H9 (cell line): ENCODE measurements around the gene PDE4C. TPM values are rescaled to one million over a fixed set of nuclear protein-coding genes. Genes with fewer than 3 reads are reported as not detected.

Source experiments
- DNase-seq: peaks from one replicate; pipeline ENCODE4 v3.0.0-alpha.2; 2017
- H2AFZ ChIP-seq: one replicate; pipeline ENCODE4 v1.6.1; 2013; ENCODE audit warnings: mild to moderate bottlenecking, low read length, control low read depth, moderate library complexity
- H2AK5ac ChIP-seq: 2 replicates; pipeline ENCODE4 v1.6.1; 2013; ENCODE audit warnings: low read length, control low read depth, mixed read lengths; ENCODE audit not compliant: insufficient read length
- H2BK120ac ChIP-seq: one replicate; pipeline ENCODE4 v1.6.1; 2013; ENCODE audit warnings: low read depth, mild to moderate bottlenecking, low read length, control low read depth, inconsistent platforms; ENCODE audit not compliant: poor library complexity, severe bottlenecking
- H2BK12ac ChIP-seq: 2 replicates; pipeline ENCODE4 v1.6.1; 2013; ENCODE audit warnings: low read length, control low read depth, mixed read lengths, low read depth; ENCODE audit not compliant: insufficient read length
- H2BK15ac ChIP-seq: 2 replicates; pipeline ENCODE4 v1.6.1; 2013; ENCODE audit warnings: low read depth, low read length, control low read depth
- H2BK20ac ChIP-seq: one replicate; pipeline ENCODE4 v1.6.1; 2013; ENCODE audit warnings: low read depth, mild to moderate bottlenecking, low read length, control low read depth, inconsistent platforms; ENCODE audit not compliant: poor library complexity, severe bottlenecking
- H2BK5ac ChIP-seq: 2 replicates; pipeline ENCODE4 v1.6.1; 2013; ENCODE audit warnings: low read length, control low read depth, mixed read lengths; ENCODE audit not compliant: insufficient read length
- H3K14ac ChIP-seq: 2 replicates; pipeline ENCODE4 v1.6.1; 2013; ENCODE audit warnings: low read length, control low read depth; ENCODE audit not compliant: insufficient read depth
- H3K18ac ChIP-seq: 2 replicates; pipeline ENCODE4 v1.6.1; 2013; ENCODE audit warnings: low read depth, mild to moderate bottlenecking, mixed read lengths, low read length, control low read depth; ENCODE audit not compliant: insufficient read length
- H3K23ac ChIP-seq: 2 replicates; pipeline ENCODE4 v1.6.1; 2013; ENCODE audit warnings: low read length, control low read depth, mixed read lengths, low read depth; ENCODE audit not compliant: insufficient read length
- H3K23me2 ChIP-seq: 2 replicates; pipeline ENCODE4 v1.6.1; 2013; ENCODE audit warnings: low read depth, mild to moderate bottlenecking, mixed read lengths, low read length, control low read depth; ENCODE audit not compliant: insufficient read length, poor library complexity, severe bottlenecking
- H3K27ac ChIP-seq: 2 replicates; pipeline ENCODE4 v1.5.1; 2013; ENCODE audit warnings: low read length, control low read depth, mixed read lengths, low read depth; ENCODE audit not compliant: insufficient read length
- H3K27me3 ChIP-seq: 2 replicates; pipeline ENCODE4 v1.6.1; 2013; ENCODE audit warnings: low read length, control low read depth, inconsistent platforms; ENCODE audit not compliant: insufficient read depth
- H3K4ac ChIP-seq: 2 replicates; pipeline ENCODE4 v1.6.1; 2013; ENCODE audit warnings: low read depth, mild to moderate bottlenecking, control low read depth, inconsistent platforms, low read length, moderate library complexity
- H3K4me1 ChIP-seq: 2 replicates; pipeline ENCODE4 v1.6.1; 2013; ENCODE audit warnings: low read length, control low read depth, inconsistent platforms; ENCODE audit not compliant: insufficient read depth
- H3K4me2 ChIP-seq: 2 replicates; pipeline ENCODE4 v1.6.1; 2013; ENCODE audit warnings: low read length, control low read depth, mixed read lengths; ENCODE audit not compliant: insufficient read length, insufficient read depth
- H3K56ac ChIP-seq: 2 replicates; pipeline ENCODE4 v1.6.1; 2013; ENCODE audit warnings: low read depth, mild to moderate bottlenecking, mixed read lengths, low read length, control low read depth; ENCODE audit not compliant: insufficient read length
- H3K79me1 ChIP-seq: 2 replicates; pipeline ENCODE4 v1.6.1; 2013; ENCODE audit warnings: low read depth, mild to moderate bottlenecking, moderate library complexity, low read length, control low read depth, inconsistent platforms; ENCODE audit not compliant: insufficient read depth, poor library complexity, severe bottlenecking
- H3K79me2 ChIP-seq: 2 replicates; pipeline ENCODE4 v1.6.1; 2013; ENCODE audit warnings: low read length, control low read depth, inconsistent platforms; ENCODE audit not compliant: insufficient read depth
- H3K9ac ChIP-seq: 2 replicates; pipeline ENCODE4 v1.6.1; 2013; ENCODE audit warnings: low read length, control low read depth, mixed read lengths; ENCODE audit not compliant: insufficient read length; ENCODE audit errors: extremely low read depth
- H3K9me3 ChIP-seq: one replicate; pipeline ENCODE4 v1.6.1; 2013; ENCODE audit warnings: low read depth, low read length, inconsistent platforms; ENCODE audit not compliant: control insufficient read depth
- H3T11ph ChIP-seq: one replicate; pipeline ENCODE4 v1.6.1; 2013; ENCODE audit warnings: mild to moderate bottlenecking, low read length, control low read depth, inconsistent platforms
- H4K20me1 ChIP-seq: one replicate; pipeline ENCODE4 v1.6.1; 2013; ENCODE audit not compliant: control insufficient read depth, insufficient read length, insufficient read depth
- H4K5ac ChIP-seq: 2 replicates; pipeline ENCODE4 v1.6.1; 2013; ENCODE audit warnings: low read depth, mild to moderate bottlenecking, mixed read lengths, low read length, control low read depth; ENCODE audit not compliant: insufficient read length
- H4K8ac ChIP-seq: replicated peaks from 2 replicates; pipeline ENCODE4 v1.6.1; 2013; ENCODE audit warnings: low read length, control low read depth, mixed read lengths, low read depth; ENCODE audit not compliant: insufficient read length
- H4K91ac ChIP-seq: 2 replicates; pipeline ENCODE4 v1.6.1; 2013; ENCODE audit warnings: low read depth, mild to moderate bottlenecking, moderate library complexity, mixed read lengths, low read length, control low read depth; ENCODE audit not compliant: insufficient read length
- H3K27ac Mint-ChIP-seq, 3 experiments: 2 replicates in 2 of 3; 3 replicates in 1 of 3; pipeline ENCODE4 v1.8.0; 2020 to 2021; ENCODE audit warnings: mixed read lengths in 3 of 3, mild to moderate bottlenecking in 1 of 3, moderate library complexity in 1 of 3
- H3K27me3 Mint-ChIP-seq: 2 replicates; pipeline ENCODE4 v1.8.0; 2021; ENCODE audit warnings: low read depth, mild to moderate bottlenecking, moderate library complexity, mixed read lengths
- H3K36me3 Mint-ChIP-seq, 3 experiments: 2 replicates in 2 of 3; 3 replicates in 1 of 3; pipeline ENCODE4 v1.8.0; 2020 to 2021; ENCODE audit warnings: low read depth in 3 of 3, mixed read lengths in 3 of 3; ENCODE audit not compliant: insufficient read depth in 1 of 3
- H3K4me1 Mint-ChIP-seq, 2 experiments: 2 replicates each; pipeline ENCODE4 v1.8.0; 2020; ENCODE audit warnings: mixed read lengths in 2 of 2
- H3K4me3 Mint-ChIP-seq, 2 experiments: 2 replicates in 1 of 2; 3 replicates in 1 of 2; pipeline ENCODE4 v1.8.0; 2020 to 2021; ENCODE audit warnings: mild to moderate bottlenecking in 2 of 2, mixed read lengths in 2 of 2, moderate library complexity in 1 of 2
- H3K9me3 Mint-ChIP-seq, 2 experiments: 2 replicates in 1 of 2; 3 replicates in 1 of 2; pipeline ENCODE4 v1.8.0; 2020; ENCODE audit warnings: mild to moderate bottlenecking in 2 of 2, mixed read lengths in 2 of 2, moderate library complexity in 1 of 2
- WGBS: extraction: QIAGEN DNeasy Blood & Tissue Kit; methylation state at CpG from one replicate; pipeline ENCODE4 v1.1.7; 2013; ENCODE audit warnings: missing lambda C conversion rate, low lambda C conversion rate, mixed read lengths; ENCODE audit not compliant: insufficient read length; ENCODE audit errors: extremely low coverage; 5-methylcytosine and 5-hydroxymethylcytosine counted together
- total RNA-seq: library from RNA; stranded (reverse); gene quantifications from 2 replicates; pipeline ENCODE4 v1.2.1, GENCODE V29; 2021
- TF ChIP-seq, protein P1 (sequence below): fragments of 200-600 bp; sonication (generic); conservative IDR thresholded peaks from 3 replicates; pipeline ENCODE4 v1.8.0; 2021; ENCODE audit warnings: antibody characterized with exemption, mild to moderate bottlenecking

PDE4C gene
- total RNA-seq, 1 experiment from 2014 or later = 1.8 TPM

DNA sequence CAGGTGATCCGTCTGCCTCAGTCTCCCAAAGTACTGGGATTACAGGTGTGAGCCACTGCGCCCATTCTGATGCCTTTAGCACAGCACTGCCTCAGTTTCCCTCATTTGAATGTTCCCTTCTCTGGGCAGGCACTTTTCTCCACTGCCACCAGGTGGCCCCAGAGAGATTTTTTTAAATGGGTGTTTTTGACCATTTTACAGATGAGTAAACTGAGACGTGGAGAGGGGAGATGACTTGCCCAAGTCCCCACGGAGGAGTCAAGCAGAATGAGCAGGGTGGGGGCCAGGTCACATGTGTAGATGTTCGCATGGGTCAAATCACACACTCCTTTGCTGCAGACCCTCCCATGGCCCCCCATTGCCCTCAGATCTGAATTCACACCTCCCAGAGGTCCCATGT is 3.2 kb upstream of the PDE4C start:
- Histone ChIP-seq H3K79me1 (no peaks in the 10 kb centered on the region), H2AFZ (no peak overlapping the region), H3T11ph (no peak overlapping the region), H3K27ac (no peak overlapping the region), H2BK15ac (no peak overlapping the region), H3K18ac (no peak overlapping the region), H3K23me2 (peaks cover 19% of the 10 kb centered on the region), H2BK20ac (no peak overlapping the region), H3K9ac (no peak overlapping the region), H3K14ac (no peak overlapping the region), H3K4me1 (no peaks in the 10 kb centered on the region; the same call in 1 of the 2 replicates), H3K23ac (no peak overlapping the region), H4K8ac (no peak overlapping the region), H2AK5ac (no peak overlapping the region), H2BK120ac (no peak overlapping the region), H4K5ac (no peak overlapping the region), H3K9me3 (no peaks in the 10 kb centered on the region), H3K56ac (no peak overlapping the region), H3K4me2 (no peak overlapping the region), H3K4ac (no peak overlapping the region), H3K79me2 (no peaks in the 10 kb centered on the region), H2BK5ac (no peak overlapping the region), H3K27me3 (peaks cover 2% of the 10 kb centered on the region; the same call in 1 of the 2 replicates), H4K20me1 (no peaks in the 10 kb centered on the region), H2BK12ac (no peak overlapping the region), H4K91ac (no peak overlapping the region)
- Mint-ChIP-seq H3K9me3 (peaks cover 0 to 8% of the 10 kb centered on the region in 2 experiments; a peak in 2 of 5 replicates), H3K27me3 (peaks cover 45% of the 10 kb centered on the region), H3K4me1 (peaks cover 43 to 49% of the 10 kb centered on the region in 2 experiments), H3K27ac (no peak overlapping the region; a peak in 2 of 7 replicates), H3K4me3 (peak overlapping the region in 1 of 2 experiments; percentile 38; a peak in 1 of 5 replicates), H3K36me3 (no peaks in the 10 kb centered on the region)
- WGBS = no CpG with 5 or more reads among the region's 5 CpGs
- DNase-seq = no peak
- TF ChIP-seq, protein P1, sequence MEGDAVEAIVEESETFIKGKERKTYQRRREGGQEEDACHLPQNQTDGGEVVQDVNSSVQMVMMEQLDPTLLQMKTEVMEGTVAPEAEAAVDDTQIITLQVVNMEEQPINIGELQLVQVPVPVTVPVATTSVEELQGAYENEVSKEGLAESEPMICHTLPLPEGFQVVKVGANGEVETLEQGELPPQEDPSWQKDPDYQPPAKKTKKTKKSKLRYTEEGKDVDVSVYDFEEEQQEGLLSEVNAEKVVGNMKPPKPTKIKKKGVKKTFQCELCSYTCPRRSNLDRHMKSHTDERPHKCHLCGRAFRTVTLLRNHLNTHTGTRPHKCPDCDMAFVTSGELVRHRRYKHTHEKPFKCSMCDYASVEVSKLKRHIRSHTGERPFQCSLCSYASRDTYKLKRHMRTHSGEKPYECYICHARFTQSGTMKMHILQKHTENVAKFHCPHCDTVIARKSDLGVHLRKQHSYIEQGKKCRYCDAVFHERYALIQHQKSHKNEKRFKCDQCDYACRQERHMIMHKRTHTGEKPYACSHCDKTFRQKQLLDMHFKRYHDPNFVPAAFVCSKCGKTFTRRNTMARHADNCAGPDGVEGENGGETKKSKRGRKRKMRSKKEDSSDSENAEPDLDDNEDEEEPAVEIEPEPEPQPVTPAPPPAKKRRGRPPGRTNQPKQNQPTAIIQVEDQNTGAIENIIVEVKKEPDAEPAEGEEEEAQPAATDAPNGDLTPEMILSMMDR = peak; percentile 71
